Heart left ventricle (tissue), 16 donors: ENCODE measurements around the gene E2F1. TPM values are rescaled to one million over a fixed set of nuclear protein-coding genes. Genes with fewer than 3 reads are reported as not detected.
"Not testable (repeated sequence)": the region's sequence is repeated elsewhere in the genome, so short reads cannot be mapped to it uniquely, and the experiment has no call there.

Source experiments
- ATAC-seq, 4 donors: fragments of 200-7000 bp; cut with Tn5 transposase; one replicate each; pipeline ENCODE4 v1.9.1; 2020 to 2022; ENCODE audit warnings: moderate library complexity in 4 of 4, mild to moderate bottlenecking in 3 of 4, moderate number of reproducible peaks in 1 of 4
- DNase-seq, 5 donors: peaks; one replicate each; pipeline ENCODE4 v3.0.0-alpha.2; 2020
- H3K27ac ChIP-seq, 12 donors: fragments of 200-600 bp; sonication (generic) in 4 of 12; one replicate each; pipeline versions ENCODE4 v1.5.0 to v1.8.0; 2016 to 2022; ENCODE audit warnings: mild to moderate bottlenecking in 2 of 12
- H3K27me3 ChIP-seq, 9 donors: fragments of 200-600 bp; sonication (generic) in 2 of 9; one replicate each; pipeline versions ENCODE4 v1.5.1 to v1.8.0; 2016 to 2022; ENCODE audit warnings: mild to moderate bottlenecking in 3 of 9
- H3K36me3 ChIP-seq, 9 donors: fragments of 200-600 bp; sonication (generic) in 2 of 9; one replicate each; pipeline versions ENCODE4 v1.5.0 to v1.8.0; 2018 to 2022; ENCODE audit warnings: mild to moderate bottlenecking in 2 of 9
- H3K4me1 ChIP-seq, 12 donors: fragments of 200-600 bp; sonication (generic) in 4 of 12; one replicate each; pipeline versions ENCODE4 v1.5.0 to v1.8.0; 2016 to 2022; ENCODE audit warnings: mild to moderate bottlenecking in 3 of 12
- H3K4me3 ChIP-seq, 12 donors: fragments of 200-600 bp; sonication (generic) in 4 of 12; one replicate each; pipeline versions ENCODE4 v1.5.0 to v1.8.0; 2017 to 2022; ENCODE audit warnings: mild to moderate bottlenecking in 9 of 12, moderate library complexity in 4 of 12
- H3K9me3 ChIP-seq, 12 donors: fragments of 200-600 bp; sonication (generic) in 4 of 12; one replicate each; pipeline versions ENCODE4 v1.5.0 to v1.8.0; 2016 to 2022; ENCODE audit warnings: mild to moderate bottlenecking in 1 of 12
- POLR2A ChIP-seq, 2 donors: fragments of 450-650 bp; IDR thresholded peaks; one replicate each; pipeline ENCODE4 v1.6.1; 2017; ENCODE audit warnings: antibody characterized with exemption in 2 of 2, mild to moderate bottlenecking in 2 of 2, moderate library complexity in 2 of 2
- WGBS, 4 donors: extraction: QIAGEN DNeasy Blood & Tissue Kit in 2 of 4; methylation state at CpG; one replicate each; pipeline versions ENCODE4 v1.1.5 to v1.1.7; 2013 to 2018; 5-methylcytosine and 5-hydroxymethylcytosine counted together
- intact Hi-C, 10 donors: fragments of 100-400 bp; cut with DNase I; formaldehyde crosslinking; loops; one replicate each; pipeline versions ENCODE4 v1.11.1 to v1.14.2; 2022
- polyA plus RNA-seq, 2 donors: library from polyadenylated mRNA; stranded (reverse); fragments of 200-250 nt; gene quantifications; one replicate each; pipeline ENCODE4 v1.2.3, GENCODE V29; 2013
- total RNA-seq, 9 donors: library from RNA; depleted of rRNA in 2 of 9; stranded (reverse); fragments of >200 nt in 2 of 9; fragmentation: NEBNext Ultra II Directional in 3 of 9; extraction: Animal tissue kit (Norgen Biotek cat#: 25700) in 3 of 9; gene quantifications; one replicate each; pipeline versions ENCODE4 v1.1.0 to v1.2.4, GENCODE V29; 2016 to 2023
- TF ChIP-seq, protein P1 (sequence below), 12 donors: fragments of 200-600 bp; sonication (generic) in 4 of 12; IDR thresholded peaks; one replicate each; pipeline versions ENCODE4 v1.5.0 to v1.8.0; 2018 to 2022; ENCODE audit warnings: antibody characterized with exemption in 12 of 12, mild to moderate bottlenecking in 5 of 12
- donor health status: ischemic (EF 13 %, LVEDD 7.1; RV severe dilation, severe dysfunction).
- donor health status: healthy with polysubstance abuse.
- donor health status: DM: no; HTN: yes; CAD: no.
- donor health status: DM: no; HTN: no; CAD: no.
- donor health status: ischemic (EF 25% LVEDD 6.9; RV normal size, moderate dysfunction).
- donor health status: ischemic (EF 25% LVEDD 5.7; RV mildly dilated, moderate dysfunction).
- donor health status: healthy.
- donor health status: DM: yes; HTN: yes; CAD: no.
- donor health status: ischemic (EF 35%, LVEDD 5.7; RV mildly dilated, moderate dysfunction).
- donor health status: nonischemic (EF 11% LVEDD 7.7; RV severe dilation, severe dysfunction).
- donor health status: DM: yes; HTN: yes; CAD: no.
- donor health status: PGD.
- donor health status: ischemic (EF 29% LVEDD 5.4; RV normal size, mild dysfunction).
- donor health status: nonischemic (EF 23%, LVEDD 6.1; RV moderate dilation, normal function).

E2F1 gene
- total and polyA plus RNA-seq, 11 donors, result 0.32 to 6.4 (median 1.1) TPM

DNA sequence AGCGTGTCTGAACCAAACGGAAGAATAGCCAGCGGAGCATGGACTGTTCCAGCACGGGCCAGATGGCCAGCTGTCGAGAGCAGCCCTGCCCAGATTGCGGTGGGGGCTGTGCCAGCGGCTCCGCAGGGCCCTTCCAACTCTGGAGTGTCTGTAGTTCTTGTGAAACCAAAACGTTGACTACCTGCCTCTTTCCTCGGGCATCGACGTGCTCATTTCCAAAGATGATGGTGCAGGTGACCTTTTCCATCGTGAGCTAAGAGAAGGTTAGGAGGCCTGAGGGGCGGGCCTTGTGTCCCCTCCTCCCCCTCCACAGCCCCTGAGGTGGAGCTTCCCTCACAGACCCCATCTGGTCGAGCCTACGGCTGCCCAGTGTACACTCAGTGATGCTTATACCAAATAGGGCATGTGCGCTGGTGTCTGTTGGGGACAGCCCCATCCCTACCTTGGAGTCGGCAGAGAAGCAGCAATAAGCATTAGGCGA is 36.9 kb downstream of the E2F1 start:
- Histone ChIP-seq H3K36me3 (peaks cover 0 to 29% (median 19%) of the 10 kb centered on the region in 9 donors), H3K9me3 (no peaks in the 10 kb centered on the region), H3K27ac (peak overlapping the region in 1 of 12 donors; percentile 1), H3K27me3 (no peaks in the 10 kb centered on the region), H3K4me3 (peak overlapping the region in 2 of 12 donors; percentile 2 to 14), H3K4me1 (peaks cover 2 to 48% (median 19%) of the 10 kb centered on the region in 12 donors)
- DNase-seq (peak in 2 of 5 donors; percentile 56 to 76), ATAC-seq (peak; percentile 30 to 66 (median 46))
- no peak for TF ChIP-seq POLR2A (IDR thresholded peaks at IDR 0.05)
- TF ChIP-seq, protein P1, sequence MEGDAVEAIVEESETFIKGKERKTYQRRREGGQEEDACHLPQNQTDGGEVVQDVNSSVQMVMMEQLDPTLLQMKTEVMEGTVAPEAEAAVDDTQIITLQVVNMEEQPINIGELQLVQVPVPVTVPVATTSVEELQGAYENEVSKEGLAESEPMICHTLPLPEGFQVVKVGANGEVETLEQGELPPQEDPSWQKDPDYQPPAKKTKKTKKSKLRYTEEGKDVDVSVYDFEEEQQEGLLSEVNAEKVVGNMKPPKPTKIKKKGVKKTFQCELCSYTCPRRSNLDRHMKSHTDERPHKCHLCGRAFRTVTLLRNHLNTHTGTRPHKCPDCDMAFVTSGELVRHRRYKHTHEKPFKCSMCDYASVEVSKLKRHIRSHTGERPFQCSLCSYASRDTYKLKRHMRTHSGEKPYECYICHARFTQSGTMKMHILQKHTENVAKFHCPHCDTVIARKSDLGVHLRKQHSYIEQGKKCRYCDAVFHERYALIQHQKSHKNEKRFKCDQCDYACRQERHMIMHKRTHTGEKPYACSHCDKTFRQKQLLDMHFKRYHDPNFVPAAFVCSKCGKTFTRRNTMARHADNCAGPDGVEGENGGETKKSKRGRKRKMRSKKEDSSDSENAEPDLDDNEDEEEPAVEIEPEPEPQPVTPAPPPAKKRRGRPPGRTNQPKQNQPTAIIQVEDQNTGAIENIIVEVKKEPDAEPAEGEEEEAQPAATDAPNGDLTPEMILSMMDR (IDR thresholded peaks at IDR 0.05), result no peak
- intact Hi-C loops, result no loop called here
- 64 to 72% (median 69%) methylated on average over 16 to 19 of the region's 19 CpGs for WGBS, 4 donors

DNA sequence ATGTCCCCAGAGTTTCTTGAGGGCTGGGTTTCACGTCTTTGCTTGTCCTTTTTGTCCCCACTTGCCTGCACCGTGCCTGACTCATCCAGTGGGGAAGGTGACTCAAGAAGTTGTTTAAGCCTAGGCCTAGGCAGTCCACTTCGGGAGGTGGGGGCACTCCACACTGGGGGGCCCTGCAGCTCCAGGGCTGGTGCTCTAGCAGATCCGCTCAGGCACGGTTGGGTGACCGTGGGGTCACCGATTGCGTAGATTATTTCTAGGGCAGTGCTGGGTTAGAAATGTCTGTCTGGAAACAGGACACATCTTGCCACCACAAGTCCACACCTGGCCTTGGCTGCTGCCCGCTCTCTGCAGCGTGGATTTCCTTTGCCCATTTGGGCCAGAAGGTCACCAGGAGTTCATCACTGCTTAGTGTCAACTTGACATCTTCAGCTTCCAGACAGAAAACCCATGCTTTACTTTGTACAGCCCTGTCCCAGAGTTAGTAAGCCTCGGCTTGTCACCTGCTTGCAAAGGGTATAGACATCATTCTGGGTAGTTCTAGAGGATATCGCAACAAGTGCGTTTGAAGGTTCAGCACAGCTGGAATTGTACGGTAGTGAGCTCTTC is 37.7 kb downstream of the E2F1 start:
- Histone ChIP-seq H3K4me3 (peak overlapping the region in 1 of 12 donors; percentile 14), H3K27ac (peak overlapping the region in 3 of 12 donors; percentile 1 to 35 (median 18)), H3K27me3 (no peaks in the 10 kb centered on the region), H3K4me1 (peaks cover 2 to 42% (median 18%) of the 10 kb centered on the region in 12 donors), H3K36me3 (peaks cover 0 to 34% (median 24%) of the 10 kb centered on the region in 9 donors), H3K9me3 (no peaks in the 10 kb centered on the region)
- intact Hi-C loops, result no loop called here
- TF ChIP-seq POLR2A (IDR thresholded peaks at IDR 0.05), result no peak
- TF ChIP-seq, protein P1 (IDR thresholded peaks at IDR 0.05), result no peak
- ATAC-seq (peak; percentile 8 to 23 (median 14)), DNase-seq (no peak)
- 60 to 74% (median 70%) methylated on average over 13 to 14 of the region's 14 CpGs for WGBS, 4 donors

- peak overlapping the region in 3 of 12 donors; percentile 18 to 46 (median 35) for H3K27ac ChIP-seq
- TF ChIP-seq, protein P1 (IDR thresholded peaks at IDR 0.05), result no peak
- TF ChIP-seq POLR2A (IDR thresholded peaks at IDR 0.05), result no peak
- WGBS, 4 donors, result 62 to 71% (median 69%) methylated on average over 11 of the region's 11 CpGs
Observed at GRCh38 chr20:33647603-33648395, 38.4 kb downstream of the E2F1 start.

GRCh38 chr20:33646959-33647602 is 39.1 kb downstream of the E2F1 start:
- H3K4me3 ChIP-seq, DNase-seq, intact Hi-C loops, H3K27me3 ChIP-seq, ATAC-seq, H3K9me3 ChIP-seq: not testable (repeated sequence)
- Histone ChIP-seq H3K27ac (peak overlapping the region in 2 of 12 donors; percentile 35 to 46), H3K4me1 (peaks cover 0 to 36% (median 17%) of the 10 kb centered on the region in 12 donors), H3K36me3 (peaks cover 0 to 46% (median 38%) of the 10 kb centered on the region in 9 donors)
- 84 to 88% (median 87%) methylated on average over 14 of the region's 14 CpGs for WGBS, 4 donors

More at GRCh38 chr20:33647603-33648395, 38.4 kb downstream of the E2F1 start:
- intact Hi-C loops, result no loop called here
- peaks cover 0 to 36% (median 17%) of the 10 kb centered on the region in 12 donors for H3K4me1 ChIP-seq
- peak; percentile 19 to 66 (median 46) for ATAC-seq
- no peaks in the 10 kb centered on the region for H3K27me3 ChIP-seq
- H3K9me3 ChIP-seq, result no peaks in the 10 kb centered on the region
- no peak for DNase-seq
- peaks cover 0 to 40% (median 31%) of the 10 kb centered on the region in 9 donors for H3K36me3 ChIP-seq
- H3K4me3 ChIP-seq, result no peak overlapping the region
